NCI-H1105 (cell line): ENCODE results near the gene NCOA3.
A peak's percentile ranks its signal among the peaks of the same experiment; 100 is the strongest.
"Not testable (repeated sequence)": the region's sequence is repeated elsewhere in the genome, so short reads cannot be mapped to it uniquely, and the experiment has no call there.

ENCODE experiments used
- DNase-seq: peaks from one replicate; lab custom pipeline; 2025; lab: John Stamatoyannopoulos, UW

The NCOA3 gene

DNA sequence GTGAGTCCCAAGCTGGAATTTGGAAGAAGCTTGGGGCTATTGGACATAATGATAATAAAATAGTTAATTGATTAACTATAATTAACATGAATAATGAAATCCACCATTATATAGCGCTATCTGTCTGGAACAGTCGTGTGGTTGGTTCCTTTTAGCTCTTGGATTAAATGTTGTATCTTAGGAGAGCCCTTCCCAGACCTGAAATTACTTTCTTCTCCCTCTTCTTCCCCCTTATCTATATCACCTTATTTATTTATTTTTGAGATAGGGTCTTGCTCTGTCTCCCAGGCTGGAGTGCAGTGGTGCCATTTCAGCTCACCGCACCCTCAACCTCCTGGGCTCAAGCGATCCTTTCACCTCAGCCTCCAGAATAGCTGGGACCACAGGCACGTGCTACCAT lies 64.6 kb downstream of the NCOA3 start:
- no peak for DNase-seq

- no peak for DNase-seq
Measured at GRCh38 chr20:47568019-47568418, 66.3 kb downstream of the NCOA3 start.

DNA sequence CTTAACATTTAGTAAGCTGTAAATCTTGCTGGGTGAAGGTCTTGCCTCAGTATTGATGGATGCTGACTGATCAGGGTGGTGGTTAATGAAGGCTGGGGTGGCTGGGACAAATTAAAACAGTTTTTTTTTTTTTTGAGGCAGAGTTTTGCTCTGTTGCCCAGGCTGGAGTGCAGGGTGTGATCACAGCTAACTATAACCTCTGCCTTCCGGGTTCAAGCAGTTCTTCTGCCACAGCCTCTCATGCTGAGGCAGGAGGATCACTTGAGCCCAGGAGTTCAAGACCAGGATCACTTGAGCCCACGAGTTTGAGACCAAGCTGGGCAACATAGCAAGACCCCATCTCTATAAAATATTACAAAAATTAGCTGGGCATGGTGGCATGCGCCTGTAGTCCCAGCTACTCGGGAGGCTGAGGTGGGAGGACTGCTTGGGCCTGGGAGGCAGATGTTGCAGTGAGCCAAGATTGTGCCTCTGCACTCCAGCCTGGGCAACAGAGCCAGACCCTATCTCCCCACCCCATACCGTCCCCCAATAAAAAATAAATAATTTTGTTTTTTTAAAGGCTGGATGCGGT lies 67.2 kb downstream of the NCOA3 start:
- no peak for DNase-seq

GRCh38 chr20:47571426-47571825 lies 69.7 kb downstream of the NCOA3 start:
- no peak for DNase-seq

DNA sequence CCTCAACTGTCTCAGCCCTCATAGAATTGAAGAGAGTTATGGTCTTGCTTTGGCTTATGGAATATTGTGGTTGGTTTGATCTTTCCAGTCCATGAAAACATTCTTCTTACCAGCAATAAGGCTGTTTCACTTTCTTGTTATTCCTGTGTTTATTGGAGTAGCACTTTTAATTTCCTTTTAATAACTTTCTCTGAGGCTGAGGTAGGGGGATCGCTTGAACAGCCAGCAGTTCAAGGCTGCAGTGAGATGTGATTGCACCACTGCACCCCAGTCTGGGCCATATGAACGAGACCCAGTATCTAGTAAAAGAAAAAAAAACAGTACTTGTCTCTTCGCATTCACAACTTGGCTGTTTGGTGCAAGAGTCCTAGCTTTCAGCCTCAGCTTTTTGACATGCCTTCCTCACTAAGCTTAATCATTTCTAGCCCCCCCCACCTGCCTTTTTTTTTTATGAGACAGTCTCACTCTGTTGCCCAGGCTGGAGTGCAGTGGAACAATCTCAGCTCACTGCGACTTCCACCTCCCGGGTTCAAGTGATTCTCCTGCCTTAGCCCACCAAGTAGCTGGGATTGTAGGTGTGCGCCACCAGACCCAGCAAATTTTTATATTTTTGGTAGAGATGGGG lies 70.5 kb downstream of the NCOA3 start:
- no peak for DNase-seq

DNA sequence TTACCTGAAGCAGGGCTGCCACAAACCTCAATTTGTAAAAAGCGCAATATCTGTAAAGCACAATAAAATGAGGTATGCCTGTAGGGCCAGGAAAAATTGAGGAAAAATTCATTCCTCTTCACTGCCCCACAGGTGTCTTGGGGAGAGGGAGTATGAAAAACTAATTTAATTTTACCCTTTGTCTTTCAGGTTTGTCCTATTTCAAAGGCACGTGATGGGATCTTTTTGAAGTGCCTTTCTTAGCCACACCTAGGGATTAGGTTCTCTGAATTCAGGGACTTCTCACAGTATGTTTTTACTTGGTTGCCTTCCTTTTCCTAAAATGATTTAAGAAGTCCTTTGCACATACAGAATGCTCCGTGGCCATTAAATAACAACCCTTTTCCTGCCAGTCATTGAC lies 71.9 kb downstream of the NCOA3 start:
- DNase-seq, result no peak

DNA sequence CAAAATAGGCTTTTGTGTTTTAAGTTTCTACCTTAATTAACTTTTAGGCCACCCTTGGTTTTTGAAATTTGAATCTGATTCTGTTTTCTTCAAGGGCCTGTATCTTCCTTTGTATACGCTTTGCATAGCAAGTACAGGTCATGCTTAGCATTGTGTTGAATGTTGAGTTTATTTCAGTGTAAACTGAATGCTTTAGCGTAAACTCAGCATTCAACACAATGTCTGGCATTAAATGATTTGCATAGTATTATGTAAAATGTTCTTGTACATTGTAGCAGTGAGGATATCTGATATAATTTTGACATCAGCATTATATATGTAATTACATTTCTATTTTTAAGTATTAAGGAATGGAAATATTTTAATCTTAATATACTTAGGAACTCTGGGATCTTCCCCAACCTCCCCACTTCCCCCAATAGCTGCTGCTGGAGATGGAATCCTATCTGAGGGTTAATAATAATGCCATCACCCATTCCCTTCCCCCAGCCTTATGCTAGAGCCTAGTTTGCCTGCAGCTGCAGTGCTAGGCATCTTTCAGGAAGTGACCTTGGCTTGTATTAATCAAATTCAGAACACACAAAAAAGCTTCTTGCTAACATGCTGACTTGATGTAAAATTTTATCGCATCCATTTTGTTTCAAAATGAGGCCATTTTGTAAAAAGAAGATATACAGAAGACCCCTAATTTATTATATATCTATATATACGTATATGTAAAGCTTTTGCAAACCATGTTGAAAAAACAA lies 73.1 kb downstream of the NCOA3 start:
- peak; percentile 31 for DNase-seq

GRCh38 chr20:47576516-47577033 lies 74.9 kb downstream of the NCOA3 start:
- DNase-seq, result peak; percentile 23

GRCh38 chr20:47577314-47577713 lies 75.6 kb downstream of the NCOA3 start:
- DNase-seq, result no peak

DNA sequence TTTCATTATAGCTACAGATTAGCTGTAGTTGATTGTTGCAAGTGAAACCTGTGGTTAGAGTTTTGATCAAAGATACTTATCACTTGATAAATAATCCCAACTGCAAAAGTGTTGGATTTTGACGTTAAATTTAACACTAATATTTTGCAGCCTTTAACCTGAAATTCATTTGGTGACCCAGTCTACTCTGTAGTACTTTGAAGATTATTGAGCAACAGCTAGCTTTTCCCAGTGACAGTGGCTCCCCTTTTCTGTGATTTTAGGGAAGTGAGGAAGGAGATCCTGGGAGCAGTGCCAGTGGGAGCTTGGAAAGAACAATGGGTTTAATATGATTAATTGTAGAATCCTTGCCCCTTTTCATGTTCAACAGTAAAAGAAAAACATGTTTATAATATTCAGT lies 76.9 kb downstream of the NCOA3 start:
- DNase-seq, result no peak

GRCh38 chr20:47580686-47581085 lies 79.0 kb downstream of the NCOA3 start:
- not testable (repeated sequence) for DNase-seq

- no peak for DNase-seq
Measured at GRCh38 chr20:47581090-47581489, 79.4 kb downstream of the NCOA3 start.

DNA sequence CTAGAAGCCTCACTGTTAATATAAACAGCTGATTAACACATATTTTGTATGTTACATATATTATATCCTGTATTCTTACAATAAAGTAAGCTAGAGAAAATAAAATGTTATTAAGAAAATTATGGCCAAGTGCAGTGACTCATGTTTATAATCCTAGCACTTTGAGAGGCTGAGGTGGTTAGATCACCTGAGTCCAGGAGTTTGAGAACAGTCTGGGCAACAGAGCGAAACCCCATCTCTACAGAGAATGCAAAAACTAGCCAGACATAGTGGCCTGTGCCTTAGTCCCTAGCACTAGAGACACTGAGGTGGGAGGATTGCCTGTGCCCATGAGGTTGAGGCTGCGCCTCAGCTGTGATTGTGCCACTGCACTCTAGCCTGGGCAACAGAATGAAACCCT lies 81.9 kb downstream of the NCOA3 start:
- DNase-seq, result no peak

DNA sequence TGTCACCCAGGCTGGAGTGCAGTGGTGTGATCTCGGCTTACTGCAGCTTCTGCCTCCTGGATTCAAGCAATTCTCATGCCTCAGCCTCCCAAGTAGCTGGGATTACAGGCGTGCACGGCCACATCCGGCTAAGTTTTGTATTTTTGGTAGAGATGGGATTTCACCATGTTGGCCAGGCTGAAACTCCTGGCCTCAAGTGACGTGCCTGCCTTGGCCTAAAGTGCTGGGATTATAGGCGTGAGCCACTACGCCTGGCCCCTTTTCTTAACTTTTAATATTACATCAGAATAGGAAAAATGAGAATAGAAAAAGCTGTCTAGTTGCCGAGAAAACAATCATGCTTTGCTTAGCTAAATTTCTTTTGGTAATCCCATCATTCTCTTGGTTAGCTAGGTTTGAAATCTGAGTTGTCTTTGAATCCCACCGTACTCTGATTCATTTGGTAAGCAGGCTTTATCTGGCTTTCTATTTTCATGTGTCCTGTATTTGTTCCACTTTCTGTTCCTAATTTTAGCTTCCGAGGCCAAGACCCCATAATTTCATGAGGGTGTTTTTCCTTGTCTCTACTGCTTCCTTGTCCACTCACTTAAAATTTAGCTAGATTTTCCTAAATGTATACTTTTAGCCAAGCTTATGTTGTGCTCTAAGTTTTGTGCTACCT lies 83.5 kb downstream of the NCOA3 start:
- no peak for DNase-seq

GRCh38 chr20:47586649-47587294 lies 85.1 kb downstream of the NCOA3 start:
- no peak for DNase-seq

DNA sequence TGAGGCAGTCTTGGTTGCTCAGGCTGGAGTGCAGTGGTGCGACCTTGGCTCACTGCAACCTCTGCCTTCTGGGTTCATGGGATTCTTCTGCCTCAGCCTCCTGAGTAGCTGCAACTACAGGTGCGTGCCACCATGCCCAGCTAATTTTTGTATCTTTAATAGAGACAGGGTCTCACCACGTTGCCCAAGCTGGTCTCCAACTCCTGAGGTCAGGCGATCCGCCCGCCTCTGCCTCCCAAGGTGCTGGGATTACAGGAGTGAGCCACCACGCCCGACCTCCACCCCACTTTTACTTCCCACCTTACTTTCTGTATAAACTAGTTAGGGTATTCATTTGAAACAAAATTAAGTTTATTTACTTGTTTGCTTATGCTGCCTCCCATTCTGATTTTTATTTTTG lies 86.5 kb downstream of the NCOA3 start:
- DNase-seq, result no peak

GRCh38 chr20:47591231-47591630 lies 89.5 kb downstream of the NCOA3 start:
- DNase-seq, result no peak

DNA sequence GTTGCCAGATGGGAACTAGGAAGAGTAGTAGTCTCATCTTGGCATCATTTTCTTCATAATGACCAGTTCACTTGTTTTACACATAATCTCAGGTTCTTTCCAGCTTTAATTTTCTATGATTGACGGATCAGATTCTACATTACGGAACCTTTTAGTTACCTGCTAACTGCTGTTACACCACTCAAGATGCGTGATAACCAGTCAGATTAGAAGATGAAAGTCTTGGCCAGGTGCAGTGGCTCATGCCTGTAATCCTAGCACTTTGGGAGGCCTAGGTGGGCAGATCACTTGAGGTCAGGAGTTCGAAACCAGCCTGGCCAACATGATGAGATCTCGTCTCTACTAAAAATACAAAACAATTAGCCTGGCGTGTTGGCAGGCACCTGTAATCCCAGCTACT lies 92.5 kb downstream of the NCOA3 start:
- DNase-seq, result no peak

GRCh38 chr20:47595138-47595537 lies 93.5 kb downstream of the NCOA3 start:
- not testable (repeated sequence) for DNase-seq

- no peak for DNase-seq
Measured at GRCh38 chr20:47596003-47596571, 94.4 kb downstream of the NCOA3 start.

- DNase-seq, result no peak
Measured at GRCh38 chr20:47597090-47597489, 95.4 kb downstream of the NCOA3 start.
